ENCODE data around the gene COX6A1. TPM values are rescaled to one million over a fixed set of nuclear protein-coding genes. Genes with fewer than 3 reads are reported as not detected.

COX6A1 gene
- total RNA-seq, 1 experiment from 2014 or later: 460 TPM

- BruUV-seq (replicated peaks): no TSS peak
- no peaks in the 10 kb centered on the region for H3K4me1 ChIP-seq (ENCODE audit: insufficient read depth, low read length, poor library complexity, severe bottlenecking)
- H3K27ac ChIP-seq (ENCODE audit: low read depth, low read length, poor library complexity, severe bottlenecking): no peak overlapping the region
- H3K27me3 ChIP-seq (replicated peaks; ENCODE audit: insufficient read depth, low read depth, low read length, poor library complexity): no peaks in the 10 kb centered on the region
- ChIA-PET POLR2A (ENCODE audit: low non-redundant PET) (no interaction called here), CTCF (no interaction called here)
- TF ChIP-seq CTCF (conservative IDR thresholded peaks at IDR 0.05; ENCODE audit: low read depth, low read length) (no peak), EZH2 (IDR thresholded peaks at IDR 0.05; ENCODE audit: borderline replicate concordance, low read depth, low read length, poor library complexity, severe bottlenecking) (no peak)
- no peaks in the 10 kb centered on the region for H3K36me3 ChIP-seq (ENCODE audit: insufficient read depth, low read length, poor library complexity, severe bottlenecking)
- intact Hi-C loops (cut with micrococcal nuclease; ENCODE audit: unreplicated experiment): no loop called here
- H3K4me3 ChIP-seq (ENCODE audit: low read depth, low read length, poor library complexity, severe bottlenecking): no peak overlapping the region
- H3K9me3 ChIP-seq (ENCODE audit: low read depth, low read length, poor library complexity, severe bottlenecking): no peaks in the 10 kb centered on the region
- no peak for DNase-seq (ENCODE audit: low spot score)
Observed at GRCh38 chr12:120425797-120426196, 12.1 kb upstream of the COX6A1 start.

- no peaks in the 10 kb centered on the region for H3K9me3 ChIP-seq (ENCODE audit: low read depth, low read length, poor library complexity, severe bottlenecking)
- ChIA-PET CTCF (interaction anchor here (0.6 to 0.7 kb wide), 3 partner anchors 93 to 478 kb away, joined by 3 to 4 read pairs (median 3); no protein-coding TSS in a partner anchor), POLR2A (ENCODE audit: low non-redundant PET) (no interaction called here)
- no peaks in the 10 kb centered on the region for H3K27me3 ChIP-seq (replicated peaks; ENCODE audit: insufficient read depth, low read depth, low read length, poor library complexity)
- intact Hi-C loops (cut with micrococcal nuclease; ENCODE audit: unreplicated experiment): no loop called here
- TF ChIP-seq EZH2 (IDR thresholded peaks at IDR 0.05; ENCODE audit: borderline replicate concordance, low read depth, low read length, poor library complexity, severe bottlenecking): no peak
- no peak for TF ChIP-seq CTCF (conservative IDR thresholded peaks at IDR 0.05; ENCODE audit: low read depth, low read length)
- no peak overlapping the region for H3K4me3 ChIP-seq (ENCODE audit: low read depth, low read length, poor library complexity, severe bottlenecking)
- no TSS peak for BruUV-seq (replicated peaks)
- no peaks in the 10 kb centered on the region for H3K4me1 ChIP-seq (ENCODE audit: insufficient read depth, low read length, poor library complexity, severe bottlenecking)
- H3K27ac ChIP-seq (ENCODE audit: low read depth, low read length, poor library complexity, severe bottlenecking): no peak overlapping the region
- DNase-seq (ENCODE audit: low spot score): no peak
- H3K36me3 ChIP-seq (ENCODE audit: insufficient read depth, low read length, poor library complexity, severe bottlenecking): no peaks in the 10 kb centered on the region
Observed at GRCh38 chr12:120428597-120429229, 9.2 kb upstream of the COX6A1 start.

GRCh38 chr12:120429368-120429767 lies 8.5 kb upstream of the COX6A1 start:
- Histone ChIP-seq H3K4me1 (ENCODE audit: insufficient read depth, low read length, poor library complexity, severe bottlenecking) (no peaks in the 10 kb centered on the region), H3K27me3 (replicated peaks; ENCODE audit: insufficient read depth, low read depth, low read length, poor library complexity) (no peaks in the 10 kb centered on the region), H3K27ac (ENCODE audit: low read depth, low read length, poor library complexity, severe bottlenecking) (no peak overlapping the region), H3K36me3 (ENCODE audit: insufficient read depth, low read length, poor library complexity, severe bottlenecking) (no peaks in the 10 kb centered on the region), H3K9me3 (ENCODE audit: low read depth, low read length, poor library complexity, severe bottlenecking) (no peaks in the 10 kb centered on the region), H3K4me3 (ENCODE audit: low read depth, low read length, poor library complexity, severe bottlenecking) (no peak overlapping the region)
- CTCF ChIA-PET: interaction anchor here (0.6 to 0.7 kb wide), 3 partner anchors 51 to 478 kb away, joined by 3 to 4 read pairs (median 3); no protein-coding TSS in a partner anchor
- no peak for TF ChIP-seq EZH2 (IDR thresholded peaks at IDR 0.05; ENCODE audit: borderline replicate concordance, low read depth, low read length, poor library complexity, severe bottlenecking)
- no peak for TF ChIP-seq CTCF (conservative IDR thresholded peaks at IDR 0.05; ENCODE audit: low read depth, low read length)
- no TSS peak for BruUV-seq (replicated peaks)
- POLR2A ChIA-PET (ENCODE audit: low non-redundant PET): no interaction called here
- intact Hi-C loops (cut with micrococcal nuclease; ENCODE audit: unreplicated experiment): no loop called here
- DNase-seq (ENCODE audit: low spot score): no peak

Data from A673 (cell line).